HG03439 (cell line): ENCODE results near the gene PATE1.

ENCODE experiments used
- ATAC-seq: cut with Tn5 transposase; IDR thresholded peaks from one replicate; pipeline ENCODE4 v1.9.1; 2021; ENCODE audit warnings: mild to moderate bottlenecking, moderate library complexity; ENCODE audit not compliant: unreplicated experiment

PATE1 gene

DNA sequence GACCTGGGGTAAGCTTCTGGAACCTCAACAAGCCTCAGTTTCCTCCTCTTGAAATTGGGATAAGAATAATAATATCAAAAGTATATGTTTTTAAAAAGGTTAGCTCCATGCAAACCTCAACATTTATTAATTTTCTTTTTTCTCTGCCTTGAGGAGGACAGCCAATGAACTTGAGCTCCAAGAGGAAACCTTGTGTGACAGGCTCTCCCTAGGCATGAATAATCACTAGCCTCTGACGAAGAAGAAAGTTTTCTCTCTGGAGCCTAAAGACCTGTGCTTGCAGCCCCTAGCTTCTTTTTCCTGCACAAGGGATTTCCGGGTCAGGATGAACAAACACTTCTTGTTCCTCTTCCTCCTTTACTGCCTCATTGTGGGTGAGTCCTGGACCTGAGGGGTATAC lies 41.7 kb downstream of the PATE1 start, which contains the start of gene PATE3:
PATE3 (plus strand) TSS at position 301 of the 400 bp plus-strand sequence; CDS start at position 326, 25 bp downstream.
- ATAC-seq, result no peak

DNA sequence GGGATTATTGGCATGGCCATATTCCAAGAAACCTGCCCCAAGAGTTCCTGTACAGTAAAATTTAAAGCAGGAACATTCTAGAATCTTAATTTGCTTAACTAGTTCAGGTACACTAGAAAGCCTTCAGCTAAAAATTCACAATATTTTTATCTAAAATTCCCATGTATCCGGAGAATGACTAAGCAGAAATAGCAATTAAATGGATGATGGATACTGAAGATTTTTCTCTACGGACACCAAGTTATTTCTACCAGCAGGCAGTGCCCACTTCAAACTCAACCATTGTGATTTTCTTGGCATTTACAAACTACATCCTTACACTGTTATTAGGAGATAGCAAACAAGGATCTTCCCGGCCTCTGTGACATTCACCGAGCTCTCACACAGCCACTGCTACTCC lies 44.7 kb downstream of the PATE1 start:
- ATAC-seq, result no peak

DNA sequence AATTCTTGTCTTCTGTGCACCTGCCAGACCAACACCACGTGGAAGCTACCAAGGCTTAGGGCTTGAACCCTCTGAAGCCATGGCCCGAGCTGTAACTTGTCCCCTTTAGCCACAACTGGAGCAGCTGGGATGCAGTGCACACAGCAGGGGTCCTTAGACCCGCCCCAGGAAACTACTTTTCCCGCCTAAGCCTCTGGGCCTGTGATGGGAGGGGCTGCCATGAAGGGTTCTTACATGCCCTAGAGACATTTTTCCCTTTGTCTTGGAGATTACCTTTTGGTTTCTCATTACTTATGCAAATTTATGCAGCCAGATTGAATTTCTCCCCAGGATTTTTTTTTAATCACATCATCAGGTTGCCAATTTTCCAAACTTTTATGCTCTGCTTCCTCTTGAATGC lies 51.6 kb downstream of the PATE1 start:
- ATAC-seq, result no peak
